Panc1 (cell line): Measurements from ENCODE around the gene EP400. TPM values are rescaled to one million over a fixed set of nuclear protein-coding genes. Genes with fewer than 3 reads are reported as not detected.

ENCODE experiments used
- ATAC-seq: fragments of 200-7000 bp; cut with Tn5 transposase; 2 replicates; pipeline ENCODE4 v1.9.1; 2020; ENCODE audit warnings: mild to moderate bottlenecking, moderate library complexity
- BruUV-seq: library from RNA; stranded (reverse); fragments of 400-500 nt; replicated peaks from 2 replicates; lab custom pipeline; 2021; lab: Mats Ljungman, UMichigan
- CTCF ChIA-PET: fragments of 300-600 bp; sonication (Branson Sonifier 250); formaldehyde crosslinking; loops from one replicate; lab custom pipeline; 2022; ENCODE audit warnings: antibody characterized with exemption; lab: Charles Lee
- POLR2A ChIA-PET: fragments of 300-600 bp; sonication (Branson Sonifier 250); formaldehyde crosslinking; loops from one replicate; lab custom pipeline; 2022; ENCODE audit warnings: antibody characterized with exemption; lab: Charles Lee
- DNase-seq: peaks from one replicate; pipeline ENCODE4 v3.0.0-alpha.2; 2010; ENCODE audit warnings: low read depth, low spot score
- H3K27ac ChIP-seq: 2 replicates; pipeline ENCODE4 v1.5.1; 2011; ENCODE audit warnings: mild to moderate bottlenecking, low read length, inconsistent platforms
- H3K27me3 ChIP-seq: fragments of 200-500 bp; sonication (Bioruptor generic); 2 replicates; pipeline ENCODE4 v1.6.0; 2014; ENCODE audit warnings: low read length, inconsistent platforms; ENCODE audit not compliant: control insufficient read depth, insufficient read depth
- H3K36me3 ChIP-seq: fragments of 200-500 bp; sonication (Bioruptor generic); 2 replicates; pipeline ENCODE4 v1.5.1; 2014; ENCODE audit warnings: inconsistent platforms, mild to moderate bottlenecking, low read length, moderate library complexity; ENCODE audit not compliant: control insufficient read depth, insufficient read depth
- H3K4me1 ChIP-seq: 2 replicates; pipeline ENCODE4 v1.5.1; 2011; ENCODE audit warnings: inconsistent platforms, mild to moderate bottlenecking, low read length, moderate library complexity; ENCODE audit not compliant: control insufficient read depth, insufficient read depth
- H3K4me3 ChIP-seq, 2 experiments: 2 replicates each; pipeline ENCODE4 v1.5.1; 2011 to 2012; ENCODE audit warnings: low read depth in 2 of 2, low read length in 2 of 2, mild to moderate bottlenecking in 2 of 2, inconsistent platforms in 1 of 2, moderate library complexity in 1 of 2
- H3K9me3 ChIP-seq: fragments of 200-500 bp; sonication (Bioruptor generic); 2 replicates; pipeline ENCODE4 v1.5.1; 2014; ENCODE audit warnings: low read depth, mild to moderate bottlenecking, inconsistent platforms, low read length, moderate library complexity; ENCODE audit not compliant: control insufficient read depth, insufficient read depth
- CTCF ChIP-seq: fragments of 450-650 bp; IDR thresholded peaks from 2 replicates; pipeline ENCODE4 v1.5.1; 2017; ENCODE audit warnings: mild to moderate bottlenecking
- POLR2AphosphoS5 ChIP-seq: IDR thresholded peaks from 2 replicates; pipeline ENCODE4 v1.6.1; 2012; ENCODE audit warnings: mild to moderate bottlenecking, low read depth, low read length, moderate library complexity
- REST ChIP-seq, 2 experiments: IDR thresholded peaks; 2 replicates each; pipeline ENCODE4 v1.6.1; 2011 to 2012; ENCODE audit warnings: low read depth in 2 of 2, control low read depth in 1 of 2, low read length in 1 of 2, mild to moderate bottlenecking in 1 of 2, moderate library complexity in 1 of 2; ENCODE audit not compliant: insufficient read depth in 1 of 2
- SIN3A ChIP-seq: IDR thresholded peaks from 2 replicates; pipeline ENCODE4 v1.6.1; 2012; ENCODE audit warnings: low read depth, mild to moderate bottlenecking, low read length, moderate library complexity, borderline replicate concordance; ENCODE audit not compliant: insufficient read depth
- TCF7L2 ChIP-seq: IDR thresholded peaks from 2 replicates; pipeline ENCODE4 v1.6.1; 2011; ENCODE audit warnings: mild to moderate bottlenecking, low read depth, low read length, inconsistent platforms
- in situ Hi-C: cut with HindIII; loops from 2 replicates; pipeline ENCODE4 v1.10.0; 2016; ENCODE audit warnings: low sequenced_read_pairs, low pct_unique_long_range_greater_than_20kb
- intact Hi-C: fragments of 100-400 bp; cut with micrococcal nuclease; formaldehyde crosslinking; loops from one replicate; pipeline ENCODE4 v1.10.0; 2022; ENCODE audit not compliant: unreplicated experiment
- total RNA-seq: library from RNA; stranded (reverse); gene quantifications from one replicate; pipeline ENCODE4 v1.2.1, GENCODE V29; 2021; ENCODE audit not compliant: unreplicated experiment

Gene EP400
- total RNA-seq, 1 experiment from 2014 or later: 59.4 TPM

- intact Hi-C loops: no loop called here
- Histone ChIP-seq H3K36me3 (no peaks in the 10 kb centered on the region), H3K27ac (no peak overlapping the region), H3K4me1 (no peaks in the 10 kb centered on the region; the same call in 1 of the 2 replicates), H3K27me3 (no peaks in the 10 kb centered on the region), H3K9me3 (no peaks in the 10 kb centered on the region), H3K4me3 (no peak overlapping the region)
- CTCF ChIA-PET: no interaction called here
- BruUV-seq: no TSS peak
- in situ Hi-C loops: no loop called here
- POLR2A ChIA-PET: interaction anchor here (0.6 kb wide), 1 partner anchor 176 kb away, joined by 13 read pairs; no protein-coding TSS in a partner anchor
- no peak for TF ChIP-seq REST (IDR thresholded peaks at IDR 0.05; ENCODE audit: insufficient read depth in 1 of 2, low read depth in 2 of 2, low read length in 1 of 2)
- TF ChIP-seq TCF7L2: no peak
- no peak for TF ChIP-seq POLR2AphosphoS5
- TF ChIP-seq CTCF: no peak
- TF ChIP-seq SIN3A: no peak
- DNase-seq: no peak
- no peak for ATAC-seq
These were observed 49.3 kb upstream of the EP400 start for GRCh38 chr12:131900397-131900796.

GRCh38 chr12:131901431-131902331, 48.1 kb upstream of the EP400 start:
- no peaks in the 10 kb centered on the region for H3K9me3 ChIP-seq
- TF ChIP-seq SIN3A (no peak), TCF7L2 (no peak), CTCF (no peak), POLR2AphosphoS5 (no peak), REST (IDR thresholded peaks at IDR 0.05; ENCODE audit: insufficient read depth in 1 of 2, low read depth in 2 of 2, low read length in 1 of 2) (no peak)
- H3K36me3 ChIP-seq: no peaks in the 10 kb centered on the region
- intact Hi-C loops (no loop called here), in situ Hi-C loops (no loop called here)
- ATAC-seq (peak; percentile 14; the same call in 1 of the 2 replicates), DNase-seq (no peak)
- POLR2A ChIA-PET: no interaction called here
- H3K4me3 ChIP-seq: no peak overlapping the region
- no peak overlapping the region for H3K27ac ChIP-seq
- no peaks in the 10 kb centered on the region for H3K27me3 ChIP-seq
- no TSS peak for BruUV-seq
- no peaks in the 10 kb centered on the region; the same call in 1 of the 2 replicates for H3K4me1 ChIP-seq
- CTCF ChIA-PET: no interaction called here
